GM13976 (cell line): ENCODE data around the gene SH3RF3.

ENCODE experiments used
- DNase-seq: peaks from one replicate; pipeline ENCODE4 v3.0.0; 2012; ENCODE audit warnings: low spot score
- CTCF ChIP-seq: IDR thresholded peaks from 2 replicates; pipeline ENCODE4 v1.5.1; 2012; ENCODE audit warnings: borderline replicate concordance, mild to moderate bottlenecking; ENCODE audit not compliant: insufficient read depth; ENCODE audit errors: extremely low read depth, missing control alignments, control extremely low read depth
- in situ Hi-C: fragments of 300-500 bp; cut with MboI; formaldehyde crosslinking; loops from one replicate; pipeline ENCODE4 v1.12.0; 2022; ENCODE audit warnings: low sequenced_read_pairs, mixed read lengths, inconsistent platforms; ENCODE audit not compliant: unreplicated experiment

SH3RF3 gene

GRCh38 chr2:109337221-109337620 lies 208.2 kb downstream of the SH3RF3 start:
- peak; percentile 6 for DNase-seq
- TF ChIP-seq CTCF, result no peak
- in situ Hi-C loops, result no loop called here

GRCh38 chr2:109339519-109339966 lies 210.5 kb downstream of the SH3RF3 start:
- no peak for TF ChIP-seq CTCF
- DNase-seq, result no peak
- in situ Hi-C loops, result no loop called here

GRCh38 chr2:109340381-109340780 lies 211.4 kb downstream of the SH3RF3 start:
- DNase-seq, result no peak
- in situ Hi-C loops, result no loop called here
- TF ChIP-seq CTCF, result no peak

- DNase-seq, result peak; percentile 19
Measured at GRCh38 chr2:109341355-109342255, 212.6 kb downstream of the SH3RF3 start.

GRCh38 chr2:109342256-109342850 lies 213.3 kb downstream of the SH3RF3 start:
- in situ Hi-C loops, result no loop called here
- no peak for TF ChIP-seq CTCF
- no peak for DNase-seq

More at GRCh38 chr2:109341355-109342255, 212.6 kb downstream of the SH3RF3 start:
- in situ Hi-C loops, result no loop called here
- TF ChIP-seq CTCF, result no peak

GRCh38 chr2:109342930-109343329 lies 213.9 kb downstream of the SH3RF3 start:
- peak; percentile 8 for DNase-seq
- no peak for TF ChIP-seq CTCF
- in situ Hi-C loops, result no loop called here
